GM12892 (cell line): ENCODE measurements around the gene FILIP1.

ENCODE experiments used
- POLR2A ChIP-seq: IDR thresholded peaks from 2 replicates; pipeline ENCODE4 v1.6.1; 2011; ENCODE audit warnings: low read depth, low read length, control low read depth
- POLR2AphosphoS5 ChIP-seq: IDR thresholded peaks from 2 replicates; pipeline ENCODE4 v1.6.1; 2011; ENCODE audit warnings: low read depth, low read length, control low read depth

DNA sequence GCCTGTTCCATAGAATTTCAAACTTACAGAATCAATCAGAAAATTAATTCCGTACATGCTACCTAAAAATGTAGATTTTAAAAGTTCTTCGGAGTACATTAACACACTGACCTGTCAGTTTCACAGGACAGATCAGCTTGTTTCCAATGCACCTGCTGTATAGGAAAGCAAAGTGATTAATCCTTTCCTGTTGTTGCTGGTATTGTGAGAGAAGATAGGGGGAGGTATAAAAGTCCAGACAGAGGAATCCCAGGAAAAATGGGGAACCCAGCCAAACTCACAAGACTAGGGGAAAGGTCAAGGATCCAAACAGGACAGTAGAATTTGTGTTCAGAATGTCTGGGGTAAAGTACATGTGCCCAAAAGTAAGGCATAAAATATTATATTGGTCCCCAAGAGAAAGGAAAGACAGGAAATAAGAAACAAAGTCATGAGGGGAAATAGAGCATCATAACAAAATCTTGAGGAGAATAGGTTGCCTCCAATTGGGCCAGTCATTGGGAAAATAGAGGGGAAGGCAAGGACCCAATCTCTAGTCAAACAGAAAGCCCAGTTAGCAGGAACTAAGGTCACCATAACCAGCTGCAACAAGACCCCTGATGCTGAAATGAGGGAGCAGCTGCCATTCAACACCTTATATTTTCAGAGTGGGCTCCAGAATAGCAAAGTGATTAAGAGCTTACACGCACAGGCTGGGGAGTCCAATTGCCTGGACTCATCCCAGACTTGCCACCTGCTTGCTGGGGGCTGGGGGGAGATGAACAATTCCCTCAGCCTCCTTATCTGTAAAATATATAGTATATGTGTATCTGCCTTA is 10.3 kb downstream of the FILIP1 start:
- no peak for TF ChIP-seq POLR2AphosphoS5
- TF ChIP-seq POLR2A: no peak
